RWPE1 (cell line): ENCODE results near the gene TARBP1.
"Not testable (repeated sequence)": the region's sequence is repeated elsewhere in the genome, so short reads cannot be mapped to it uniquely, and the experiment has no call there.

Experiments
- CTCF ChIA-PET: fragments of 350-600 bp; sonication (Branson Sonifier 250); formaldehyde crosslinking; extraction: SDS; loops from one replicate; lab custom pipeline; 2021; lab: Yijun Ruan, JAX
- POLR2A ChIA-PET: fragments of 400-600 bp; formaldehyde crosslinking; extraction: SDS; loops from one replicate; lab custom pipeline; 2020; ENCODE audit warnings: antibody characterized with exemption; ENCODE audit not compliant: low non-redundant PET; lab: Yijun Ruan, JAX
- DNase-seq: peaks from one replicate; pipeline ENCODE4 v3.0.0; 2012; ENCODE audit warnings: low spot score
- H3K27ac ChIP-seq: fragments of 450-650 bp; 2 replicates; pipeline ENCODE4 v1.5.1; 2017
- TF ChIP-seq, protein P1 (sequence below): fragments of 450-650 bp; conservative IDR thresholded peaks from 2 replicates; pipeline ENCODE4 v1.5.1; 2017; ENCODE audit warnings: low read depth, mild to moderate bottlenecking

The TARBP1 gene

DNA sequence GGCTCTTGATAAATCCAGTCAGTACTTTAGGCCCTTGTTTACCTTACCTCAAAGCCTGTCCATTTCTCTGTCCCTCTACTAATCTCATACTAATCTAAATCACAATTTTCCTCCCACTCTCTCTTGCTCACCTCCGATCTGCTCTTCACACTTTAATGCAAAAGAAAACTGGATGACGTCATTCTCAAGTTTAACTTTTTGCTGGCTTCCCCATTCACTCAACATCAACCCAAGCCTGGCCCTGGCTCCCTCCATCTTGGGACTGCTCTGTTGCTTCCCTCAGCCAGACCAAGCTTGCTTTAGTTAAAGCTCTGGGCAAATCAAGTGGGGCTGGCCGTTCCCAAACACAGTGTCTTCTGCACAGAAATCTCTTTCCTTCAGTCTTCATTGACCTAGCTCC is 76.0 kb downstream of the TARBP1 start:
- H3K27ac ChIP-seq, result no peak overlapping the region
- ChIA-PET CTCF (interaction anchor here (0.6 kb wide), 1 partner anchor 568 kb away, joined by 3 read pairs; no protein-coding TSS in a partner anchor), POLR2A (no interaction called here)
- TF ChIP-seq, protein P1, sequence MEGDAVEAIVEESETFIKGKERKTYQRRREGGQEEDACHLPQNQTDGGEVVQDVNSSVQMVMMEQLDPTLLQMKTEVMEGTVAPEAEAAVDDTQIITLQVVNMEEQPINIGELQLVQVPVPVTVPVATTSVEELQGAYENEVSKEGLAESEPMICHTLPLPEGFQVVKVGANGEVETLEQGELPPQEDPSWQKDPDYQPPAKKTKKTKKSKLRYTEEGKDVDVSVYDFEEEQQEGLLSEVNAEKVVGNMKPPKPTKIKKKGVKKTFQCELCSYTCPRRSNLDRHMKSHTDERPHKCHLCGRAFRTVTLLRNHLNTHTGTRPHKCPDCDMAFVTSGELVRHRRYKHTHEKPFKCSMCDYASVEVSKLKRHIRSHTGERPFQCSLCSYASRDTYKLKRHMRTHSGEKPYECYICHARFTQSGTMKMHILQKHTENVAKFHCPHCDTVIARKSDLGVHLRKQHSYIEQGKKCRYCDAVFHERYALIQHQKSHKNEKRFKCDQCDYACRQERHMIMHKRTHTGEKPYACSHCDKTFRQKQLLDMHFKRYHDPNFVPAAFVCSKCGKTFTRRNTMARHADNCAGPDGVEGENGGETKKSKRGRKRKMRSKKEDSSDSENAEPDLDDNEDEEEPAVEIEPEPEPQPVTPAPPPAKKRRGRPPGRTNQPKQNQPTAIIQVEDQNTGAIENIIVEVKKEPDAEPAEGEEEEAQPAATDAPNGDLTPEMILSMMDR, result no peak
- DNase-seq, result no peak

- ChIA-PET CTCF (no interaction called here), POLR2A (no interaction called here)
- no peak overlapping the region for H3K27ac ChIP-seq
- TF ChIP-seq, protein P1, result no peak
- no peak for DNase-seq
These were observed 77.3 kb downstream of the TARBP1 start for GRCh38 chr1:234401658-234402057.

DNA sequence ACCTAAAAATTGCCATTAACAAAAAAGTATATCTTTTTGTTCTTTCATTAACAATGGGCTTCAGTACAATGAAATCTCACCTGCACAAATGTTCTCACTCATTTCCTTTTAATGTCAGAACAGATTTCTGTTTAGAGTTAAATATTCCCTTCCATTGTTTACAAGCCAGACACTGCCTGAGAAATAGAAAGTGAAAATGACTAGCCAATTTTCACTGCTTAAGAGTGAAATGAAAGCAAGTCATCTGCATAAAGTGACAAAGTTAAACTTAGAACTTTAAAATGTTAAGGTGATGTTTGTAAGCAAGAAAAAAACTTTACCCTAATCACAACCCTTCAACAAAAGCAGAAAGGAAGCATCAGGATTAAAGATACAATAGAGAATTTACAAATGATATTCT is 78.2 kb downstream of the TARBP1 start:
- no peak overlapping the region for H3K27ac ChIP-seq
- ChIA-PET POLR2A (no interaction called here), CTCF (no interaction called here)
- TF ChIP-seq, protein P1, result no peak
- no peak for DNase-seq

DNA sequence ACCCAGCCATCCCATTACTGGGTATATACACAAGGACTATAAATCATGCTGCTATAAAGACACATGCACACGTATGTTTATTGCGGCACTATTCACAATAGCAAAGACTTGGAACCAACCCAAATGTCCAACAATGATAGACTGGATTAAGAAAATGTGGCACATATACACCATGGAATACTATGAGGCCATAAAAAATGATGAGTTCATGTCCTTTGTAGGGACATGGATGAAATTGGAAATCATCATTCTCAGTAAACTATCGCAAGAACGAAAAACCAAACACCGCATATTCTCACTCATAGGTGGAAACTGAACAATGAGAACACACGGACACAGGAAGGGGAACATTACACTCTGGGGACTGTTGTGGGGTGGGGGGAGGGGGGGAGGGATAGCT is 79.5 kb downstream of the TARBP1 start:
- POLR2A ChIA-PET, H3K27ac ChIP-seq, DNase-seq: not testable (repeated sequence)
- CTCF ChIA-PET, result interaction anchor here (0.9 kb wide), 1 partner anchor 1003 kb away, joined by 3 read pairs; no protein-coding TSS in a partner anchor

GRCh38 chr1:234398849-234399381 is 80.1 kb downstream of the TARBP1 start:
- ChIA-PET CTCF (interaction anchor here (0.9 kb wide), 1 partner anchor 1003 kb away, joined by 3 read pairs; no protein-coding TSS in a partner anchor), POLR2A (no interaction called here)
- no peak for DNase-seq
- TF ChIP-seq, protein P1, result no peak
- no peak overlapping the region for H3K27ac ChIP-seq

- H3K27ac ChIP-seq, result no peak overlapping the region
- POLR2A ChIA-PET, result no interaction called here
- CTCF ChIA-PET, result interaction anchor here (0.6 kb wide), 1 partner anchor 95 kb away, joined by 4 read pairs; no protein-coding TSS in a partner anchor
- TF ChIP-seq, protein P1, result no peak
- no peak for DNase-seq
These were observed 81.2 kb downstream of the TARBP1 start for GRCh38 chr1:234397732-234398131.

- POLR2A ChIA-PET, result no interaction called here
- CTCF ChIA-PET, result no interaction called here
- no peak for DNase-seq
- H3K27ac ChIP-seq, result no peak overlapping the region
- TF ChIP-seq, protein P1, result no peak
These were observed 82.1 kb downstream of the TARBP1 start for GRCh38 chr1:234396871-234397270.
